HCT116 (cell line): Measurements from ENCODE around the gene KLK12.

Experiments
- CEBPB ChIP-seq: IDR thresholded peaks from 2 replicates; pipeline ENCODE4 v1.6.1; 2012; ENCODE audit warnings: low read depth
- EGR1 ChIP-seq: IDR thresholded peaks from 2 replicates; pipeline ENCODE4 v1.6.1; 2012; ENCODE audit warnings: low read depth
- EZH2 ChIP-seq: fragments of 200-600 bp; sonication (generic); IDR thresholded peaks from 2 replicates; pipeline ENCODE4 v1.6.1; 2017; ENCODE audit warnings: antibody characterized with exemption, mixed run types
- EZH2phosphoT487 ChIP-seq: fragments of 200-600 bp; IDR thresholded peaks from 2 replicates; pipeline ENCODE4 v1.6.1; 2018; ENCODE audit warnings: antibody characterized with exemption, borderline replicate concordance
- POLR2A ChIP-seq: IDR thresholded peaks from 2 replicates; pipeline ENCODE4 v1.7.0; 2011; ENCODE audit warnings: borderline replicate concordance; ENCODE audit not compliant: insufficient read depth, insufficient read length; ENCODE audit errors: extremely low read depth
- POLR2AphosphoS5 ChIP-seq: IDR thresholded peaks from 2 replicates; pipeline ENCODE4 v1.6.1; 2011; ENCODE audit warnings: mild to moderate bottlenecking, low read depth, low read length, moderate library complexity
- SIN3A ChIP-seq: IDR thresholded peaks from 2 replicates; pipeline ENCODE4 v1.6.1; 2012; ENCODE audit warnings: low read depth
- TCF7L2 ChIP-seq: IDR thresholded peaks from 2 replicates; pipeline ENCODE4 v1.7.0; 2011; ENCODE audit warnings: borderline replicate concordance, inconsistent platforms; ENCODE audit not compliant: insufficient read depth, insufficient read length; ENCODE audit errors: extremely low read depth
- ZBTB33 ChIP-seq: IDR thresholded peaks from 2 replicates; pipeline ENCODE4 v1.6.1; 2011; ENCODE audit warnings: mild to moderate bottlenecking, low read length, moderate library complexity; ENCODE audit not compliant: insufficient replicate concordance; ENCODE audit errors: extremely low read depth
- ZNF274 ChIP-seq: fragments of 200-500 bp; sonication (Bioruptor generic); IDR thresholded peaks from 2 replicates; pipeline ENCODE4 v1.6.1; 2014; ENCODE audit warnings: mild to moderate bottlenecking, low read depth, low read length, inconsistent platforms
- TF ChIP-seq, protein P1 (sequence below), 3 experiments: fragments of 200-600 bp in 1 of 3; sonication (generic) in 1 of 3; IDR thresholded peaks in 2 of 3; conservative IDR thresholded peaks in 1 of 3; 2 replicates each; pipeline ENCODE4 v1.5.1; 2012 to 2017; ENCODE audit warnings: low read depth in 2 of 3, low read length in 2 of 3, antibody characterized with exemption in 1 of 3, borderline replicate concordance in 1 of 3, control low read depth in 1 of 3, mild to moderate bottlenecking in 1 of 3, mixed read lengths in 1 of 3, mixed run types in 1 of 3, moderate library complexity in 1 of 3; ENCODE audit not compliant: insufficient read depth in 1 of 3
- TF ChIP-seq, protein P2 (sequence below): IDR thresholded peaks from 2 replicates; pipeline ENCODE4 v1.6.1; 2012; ENCODE audit warnings: low read depth
- TF ChIP-seq, protein P3 (sequence below): IDR thresholded peaks from 2 replicates; pipeline ENCODE4 v1.6.1; 2012

GRCh38 chr19:51063664-51064063 is 28.9 kb upstream of the KLK12 start:
- TF ChIP-seq, protein P1, sequence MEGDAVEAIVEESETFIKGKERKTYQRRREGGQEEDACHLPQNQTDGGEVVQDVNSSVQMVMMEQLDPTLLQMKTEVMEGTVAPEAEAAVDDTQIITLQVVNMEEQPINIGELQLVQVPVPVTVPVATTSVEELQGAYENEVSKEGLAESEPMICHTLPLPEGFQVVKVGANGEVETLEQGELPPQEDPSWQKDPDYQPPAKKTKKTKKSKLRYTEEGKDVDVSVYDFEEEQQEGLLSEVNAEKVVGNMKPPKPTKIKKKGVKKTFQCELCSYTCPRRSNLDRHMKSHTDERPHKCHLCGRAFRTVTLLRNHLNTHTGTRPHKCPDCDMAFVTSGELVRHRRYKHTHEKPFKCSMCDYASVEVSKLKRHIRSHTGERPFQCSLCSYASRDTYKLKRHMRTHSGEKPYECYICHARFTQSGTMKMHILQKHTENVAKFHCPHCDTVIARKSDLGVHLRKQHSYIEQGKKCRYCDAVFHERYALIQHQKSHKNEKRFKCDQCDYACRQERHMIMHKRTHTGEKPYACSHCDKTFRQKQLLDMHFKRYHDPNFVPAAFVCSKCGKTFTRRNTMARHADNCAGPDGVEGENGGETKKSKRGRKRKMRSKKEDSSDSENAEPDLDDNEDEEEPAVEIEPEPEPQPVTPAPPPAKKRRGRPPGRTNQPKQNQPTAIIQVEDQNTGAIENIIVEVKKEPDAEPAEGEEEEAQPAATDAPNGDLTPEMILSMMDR (IDR thresholded peaks at IDR 0.05 in 2 of 3, conservative IDR thresholded peaks at IDR 0.05 in 1 of 3; ENCODE audit: borderline replicate concordance in 1 of 3, insufficient read depth in 1 of 3, low read depth in 2 of 3, low read length in 2 of 3): no peak
- TF ChIP-seq EZH2 (no peak), EZH2phosphoT487 (no peak), CEBPB (no peak), POLR2AphosphoS5 (no peak), SIN3A (no peak), POLR2A (no peak), ZBTB33 (no peak), TCF7L2 (no peak), EGR1 (no peak), ZNF274 (no peak)
- TF ChIP-seq, protein P2, sequence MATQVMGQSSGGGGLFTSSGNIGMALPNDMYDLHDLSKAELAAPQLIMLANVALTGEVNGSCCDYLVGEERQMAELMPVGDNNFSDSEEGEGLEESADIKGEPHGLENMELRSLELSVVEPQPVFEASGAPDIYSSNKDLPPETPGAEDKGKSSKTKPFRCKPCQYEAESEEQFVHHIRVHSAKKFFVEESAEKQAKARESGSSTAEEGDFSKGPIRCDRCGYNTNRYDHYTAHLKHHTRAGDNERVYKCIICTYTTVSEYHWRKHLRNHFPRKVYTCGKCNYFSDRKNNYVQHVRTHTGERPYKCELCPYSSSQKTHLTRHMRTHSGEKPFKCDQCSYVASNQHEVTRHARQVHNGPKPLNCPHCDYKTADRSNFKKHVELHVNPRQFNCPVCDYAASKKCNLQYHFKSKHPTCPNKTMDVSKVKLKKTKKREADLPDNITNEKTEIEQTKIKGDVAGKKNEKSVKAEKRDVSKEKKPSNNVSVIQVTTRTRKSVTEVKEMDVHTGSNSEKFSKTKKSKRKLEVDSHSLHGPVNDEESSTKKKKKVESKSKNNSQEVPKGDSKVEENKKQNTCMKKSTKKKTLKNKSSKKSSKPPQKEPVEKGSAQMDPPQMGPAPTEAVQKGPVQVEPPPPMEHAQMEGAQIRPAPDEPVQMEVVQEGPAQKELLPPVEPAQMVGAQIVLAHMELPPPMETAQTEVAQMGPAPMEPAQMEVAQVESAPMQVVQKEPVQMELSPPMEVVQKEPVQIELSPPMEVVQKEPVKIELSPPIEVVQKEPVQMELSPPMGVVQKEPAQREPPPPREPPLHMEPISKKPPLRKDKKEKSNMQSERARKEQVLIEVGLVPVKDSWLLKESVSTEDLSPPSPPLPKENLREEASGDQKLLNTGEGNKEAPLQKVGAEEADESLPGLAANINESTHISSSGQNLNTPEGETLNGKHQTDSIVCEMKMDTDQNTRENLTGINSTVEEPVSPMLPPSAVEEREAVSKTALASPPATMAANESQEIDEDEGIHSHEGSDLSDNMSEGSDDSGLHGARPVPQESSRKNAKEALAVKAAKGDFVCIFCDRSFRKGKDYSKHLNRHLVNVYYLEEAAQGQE: no peak
- TF ChIP-seq, protein P3, sequence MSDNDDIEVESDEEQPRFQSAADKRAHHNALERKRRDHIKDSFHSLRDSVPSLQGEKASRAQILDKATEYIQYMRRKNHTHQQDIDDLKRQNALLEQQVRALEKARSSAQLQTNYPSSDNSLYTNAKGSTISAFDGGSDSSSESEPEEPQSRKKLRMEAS: no peak
